ENCODE measurements around the gene RNASE4.
"Not testable (repeated sequence)": the region's sequence is repeated elsewhere in the genome, so short reads cannot be mapped to it uniquely, and the experiment has no call there.

The RNASE4 gene

GRCh38 chr14:20683891-20684661 lies at the start of gene RNASE4:
Gene RNASE4 (plus strand): TSS chr14:20684560. CDS start chr14:20699372, 14,812 bp downstream.
- DNase-seq (ENCODE audit: low read depth in 2 of 2): peak; percentile 64 to 65

GRCh38 chr14:20641591-20641990 lies 42.8 kb upstream of the RNASE4 start, which contains the start of gene OR6S1:
Gene OR6S1 (minus strand): TSS chr14:20641691. CDS start chr14:20641691, 0 bp downstream.
- DNase-seq (ENCODE audit: low read depth in 2 of 2): no peak

- DNase-seq (ENCODE audit: low read depth in 2 of 2): no peak
Observed at GRCh38 chr14:20642182-20642581, 42.2 kb upstream of the RNASE4 start.

- DNase-seq (ENCODE audit: low read depth in 2 of 2): not testable (repeated sequence)
Observed at GRCh38 chr14:20642755-20643154, 41.6 kb upstream of the RNASE4 start.

- no peak for DNase-seq (ENCODE audit: low read depth in 2 of 2)
Observed at GRCh38 chr14:20644520-20644919, 39.8 kb upstream of the RNASE4 start.

- DNase-seq (ENCODE audit: low read depth in 2 of 2): no peak
Observed at GRCh38 chr14:20645481-20645880, 38.9 kb upstream of the RNASE4 start.

- DNase-seq (ENCODE audit: low read depth in 2 of 2): peak in 1 of 2 donors; percentile 57
Observed at GRCh38 chr14:20652996-20653975, 31.1 kb upstream of the RNASE4 start.

- no peak for DNase-seq (ENCODE audit: low read depth in 2 of 2)
Observed at GRCh38 chr14:20655851-20656250, 28.5 kb upstream of the RNASE4 start.

GRCh38 chr14:20656274-20656673 lies 28.1 kb upstream of the RNASE4 start:
- DNase-seq (ENCODE audit: low read depth in 2 of 2): no peak

GRCh38 chr14:20657216-20658211 lies 26.8 kb upstream of the RNASE4 start:
- DNase-seq (ENCODE audit: low read depth in 2 of 2): no peak

GRCh38 chr14:20658246-20658645 lies 26.1 kb upstream of the RNASE4 start:
- DNase-seq (ENCODE audit: low read depth in 2 of 2): no peak

GRCh38 chr14:20659336-20659735 lies 25.0 kb upstream of the RNASE4 start:
- DNase-seq (ENCODE audit: low read depth in 2 of 2): no peak

GRCh38 chr14:20659813-20660395 lies 24.5 kb upstream of the RNASE4 start:
- no peak for DNase-seq (ENCODE audit: low read depth in 2 of 2)

- DNase-seq (ENCODE audit: low read depth in 2 of 2): no peak
Observed at GRCh38 chr14:20661197-20661596, 23.2 kb upstream of the RNASE4 start.

- DNase-seq (ENCODE audit: low read depth in 2 of 2): peak; percentile 76 to 79
Observed at GRCh38 chr14:20662968-20663732, 21.2 kb upstream of the RNASE4 start.

- DNase-seq (ENCODE audit: low read depth in 2 of 2): not testable (repeated sequence)
Observed at GRCh38 chr14:20666400-20666961, 17.9 kb upstream of the RNASE4 start.

- no peak for DNase-seq (ENCODE audit: low read depth in 2 of 2)
Observed at GRCh38 chr14:20667957-20668356, 16.4 kb upstream of the RNASE4 start.

GRCh38 chr14:20668969-20669368 lies 15.4 kb upstream of the RNASE4 start:
- no peak for DNase-seq (ENCODE audit: low read depth in 2 of 2)

- DNase-seq (ENCODE audit: low read depth in 2 of 2): no peak
Observed at GRCh38 chr14:20671597-20672283, 12.6 kb upstream of the RNASE4 start.

All from stimulated activated CD8-positive, alpha-beta memory T cell treated with anti-CD3 and anti-CD28 coated beads, Interleukin-15, amount 100 ng/mL, for 48 hours (primary cell).